ENCODE results near the gene PSMB2. TPM values are rescaled to one million over a fixed set of nuclear protein-coding genes. Genes with fewer than 3 reads are reported as not detected.

Gene PSMB2
- total RNA-seq, 1 experiment from 2014 or later, result 86.0 TPM

- no peaks in the 10 kb centered on the region for H4K20me1 ChIP-seq (ENCODE audit: control insufficient read depth, insufficient read depth, insufficient read length)
- peak overlapping the region; percentile 91 to 98 for H3K4me3 Mint-ChIP-seq
- peaks cover 0 to 4% of the 10 kb centered on the region in 2 experiments; a peak in 2 of 5 replicates for H3K9me3 Mint-ChIP-seq
- peaks cover 20 to 33% (median 24%) of the 10 kb centered on the region in 3 experiments; a peak in 6 of 7 replicates for H3K36me3 Mint-ChIP-seq (ENCODE audit: insufficient read depth in 1 of 3, low read depth in 3 of 3)
- no peak overlapping the region for H2AK5ac ChIP-seq (ENCODE audit: insufficient read length, low read length)
- H3K9me3 ChIP-seq (ENCODE audit: control insufficient read depth, low read depth, low read length), result no peaks in the 10 kb centered on the region
- H3K4me1 ChIP-seq (ENCODE audit: insufficient read depth, low read length), result peaks cover 6% of the 10 kb centered on the region; the same call in 1 of the 2 replicates
- no peak overlapping the region for H3T11ph ChIP-seq (ENCODE audit: low read length)
- H3K27me3 Mint-ChIP-seq (ENCODE audit: low read depth), result no peaks in the 10 kb centered on the region
- H3K14ac ChIP-seq (ENCODE audit: insufficient read depth, low read length), result no peak overlapping the region
- H2BK15ac ChIP-seq (ENCODE audit: low read depth, low read length), result no peak overlapping the region
- DNase-seq, result no peak
- H3K4ac ChIP-seq (ENCODE audit: low read depth, low read length), result no peak overlapping the region
- H3K27ac Mint-ChIP-seq, result peak overlapping the region; percentile 97 to 100 (median 98); a peak in 6 of 7 replicates
- no peak overlapping the region for H4K5ac ChIP-seq (ENCODE audit: insufficient read length, low read depth, low read length)
- no peak overlapping the region for H4K91ac ChIP-seq (ENCODE audit: insufficient read length, low read depth, low read length)
- no peak overlapping the region for H4K8ac ChIP-seq (replicated peaks; ENCODE audit: insufficient read length, low read depth, low read length)
- H3K56ac ChIP-seq (ENCODE audit: insufficient read length, low read depth, low read length), result no peak overlapping the region
- WGBS (ENCODE audit: extremely low coverage, insufficient read length, low lambda C conversion rate), result no CpG with 5 or more reads among the region's 2 CpGs
- peak overlapping the region; percentile 35 for H3K4me2 ChIP-seq (ENCODE audit: insufficient read depth, insufficient read length, low read length)
- TF ChIP-seq CTCF (conservative IDR thresholded peaks at IDR 0.05), result no peak
- H2BK20ac ChIP-seq (ENCODE audit: low read depth, low read length, poor library complexity, severe bottlenecking), result no peak overlapping the region
- no peak overlapping the region for H3K23ac ChIP-seq (ENCODE audit: insufficient read length, low read depth, low read length)
- H3K18ac ChIP-seq (ENCODE audit: insufficient read length, low read depth, low read length), result no peak overlapping the region
- H3K27ac ChIP-seq (ENCODE audit: insufficient read length, low read depth, low read length), result peak overlapping the region; percentile 96
- no peaks in the 10 kb centered on the region for H3K27me3 ChIP-seq (ENCODE audit: insufficient read depth, low read length)
- H2BK120ac ChIP-seq (ENCODE audit: low read depth, low read length, poor library complexity, severe bottlenecking), result no peak overlapping the region
- H3K9ac ChIP-seq (ENCODE audit: extremely low read depth, insufficient read length, low read length), result no peak overlapping the region
- H3K23me2 ChIP-seq (ENCODE audit: insufficient read length, low read depth, low read length, poor library complexity, severe bottlenecking), result peaks cover 21% of the 10 kb centered on the region
- no peaks in the 10 kb centered on the region for H3K79me1 ChIP-seq (ENCODE audit: insufficient read depth, low read depth, low read length, poor library complexity, severe bottlenecking)
- H3K4me1 Mint-ChIP-seq, result peaks cover 38 to 47% of the 10 kb centered on the region in 2 experiments
- peaks cover 8% of the 10 kb centered on the region; the same call in 1 of the 2 replicates for H3K79me2 ChIP-seq (ENCODE audit: insufficient read depth, low read length)
- no peak overlapping the region for H2BK12ac ChIP-seq (ENCODE audit: insufficient read length, low read depth, low read length)
- H2BK5ac ChIP-seq (ENCODE audit: insufficient read length, low read length), result no peak overlapping the region
- H2AFZ ChIP-seq (ENCODE audit: low read length), result no peak overlapping the region
Measured at GRCh38 chr1:35553851-35554250, 87.5 kb downstream of the PSMB2 start.

Other genes starting within 250 kb of the PSMB2 start
- gene KIAA0319L, start 84.1 kb downstream of the PSMB2 start, total RNA-seq (2021), result 44.2 and 46.4 TPM in 2 replicates
- gene NCDN, start 83.7 kb downstream of the PSMB2 start, total RNA-seq (2021), result 44.2 and 48.4 TPM in 2 replicates
- 0.70 and 0.75 TPM in 2 replicates for gene TFAP2E, start 68.2 kb downstream of the PSMB2 start, total RNA-seq (2021)
- 11.7 and 13.5 TPM in 2 replicates for gene C1orf216, start 77.4 kb upstream of the PSMB2 start, total RNA-seq (2021)
- 42.4 and 43.9 TPM in 2 replicates for gene CLSPN, start 128.5 kb upstream of the PSMB2 start, total RNA-seq (2021)
- gene AGO4, start 166.5 kb upstream of the PSMB2 start, total RNA-seq (2021), result 12.8 and 14.4 TPM in 2 replicates
- gene AGO1, start 241.7 kb upstream of the PSMB2 start, total RNA-seq (2021), result 71.6 and 74.2 TPM in 2 replicates

Data from H9 (cell line).